Measurements from ENCODE around the gene SLC25A28.

DNA sequence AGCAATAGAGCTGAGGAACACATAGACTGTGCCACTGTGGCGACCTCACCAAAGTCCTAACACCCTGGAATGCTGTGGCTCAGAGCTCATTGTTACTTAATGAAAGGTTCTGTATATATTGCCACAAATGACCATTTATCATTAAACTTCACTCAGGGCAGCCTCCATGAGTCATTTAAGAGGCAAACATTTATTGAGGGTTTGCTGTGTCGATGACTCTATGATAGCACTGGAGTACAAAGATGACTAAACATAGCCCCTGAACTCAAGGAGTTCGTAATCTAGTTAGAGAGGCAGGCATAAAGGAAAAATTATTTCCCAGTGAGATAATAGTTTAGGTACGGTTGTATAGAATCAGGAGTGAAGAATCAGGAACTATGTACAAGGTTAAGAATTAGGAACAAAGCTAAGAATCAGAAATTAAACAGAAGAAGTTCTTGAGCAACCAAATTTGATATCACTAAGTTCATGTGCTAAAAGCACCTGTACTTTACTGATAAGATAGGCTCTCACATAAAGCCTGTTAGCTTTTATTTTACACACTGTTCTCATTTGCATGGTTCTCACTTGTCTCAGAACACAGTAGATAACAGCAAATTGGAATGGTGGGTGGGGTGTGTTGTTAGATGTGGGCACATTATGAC, 47.0 kb upstream of the SLC25A28 start:
- TF ChIP-seq SMC3 (conservative IDR thresholded peaks at IDR 0.05; ENCODE audit: poor library complexity) (no peak), POLR2AphosphoS5 (IDR thresholded peaks at IDR 0.05) (no peak)
- TF ChIP-seq, protein P1, sequence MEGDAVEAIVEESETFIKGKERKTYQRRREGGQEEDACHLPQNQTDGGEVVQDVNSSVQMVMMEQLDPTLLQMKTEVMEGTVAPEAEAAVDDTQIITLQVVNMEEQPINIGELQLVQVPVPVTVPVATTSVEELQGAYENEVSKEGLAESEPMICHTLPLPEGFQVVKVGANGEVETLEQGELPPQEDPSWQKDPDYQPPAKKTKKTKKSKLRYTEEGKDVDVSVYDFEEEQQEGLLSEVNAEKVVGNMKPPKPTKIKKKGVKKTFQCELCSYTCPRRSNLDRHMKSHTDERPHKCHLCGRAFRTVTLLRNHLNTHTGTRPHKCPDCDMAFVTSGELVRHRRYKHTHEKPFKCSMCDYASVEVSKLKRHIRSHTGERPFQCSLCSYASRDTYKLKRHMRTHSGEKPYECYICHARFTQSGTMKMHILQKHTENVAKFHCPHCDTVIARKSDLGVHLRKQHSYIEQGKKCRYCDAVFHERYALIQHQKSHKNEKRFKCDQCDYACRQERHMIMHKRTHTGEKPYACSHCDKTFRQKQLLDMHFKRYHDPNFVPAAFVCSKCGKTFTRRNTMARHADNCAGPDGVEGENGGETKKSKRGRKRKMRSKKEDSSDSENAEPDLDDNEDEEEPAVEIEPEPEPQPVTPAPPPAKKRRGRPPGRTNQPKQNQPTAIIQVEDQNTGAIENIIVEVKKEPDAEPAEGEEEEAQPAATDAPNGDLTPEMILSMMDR (IDR thresholded peaks at IDR 0.05; ENCODE audit: poor library complexity, severe bottlenecking): no peak

All from neural cell (in vitro differentiated cells).